ENCODE results near the gene ACR. TPM values are rescaled to one million over a fixed set of nuclear protein-coding genes. Genes with fewer than 3 reads are reported as not detected.

ACR gene
- total and polyA plus RNA-seq, 2 of the 4 experiments (the other 2 are of a cell fraction), result not detected

GRCh38 chr22:50730941-50731661 is 6.9 kb upstream of the ACR start:
- DNase-seq, result no peak
- Histone ChIP-seq H2BK120ac (ENCODE audit: low read depth, low read length) (no peak overlapping the region), H3K4me3 (ENCODE audit: insufficient read depth, low read depth, low read length) (no peak overlapping the region), H3K4ac (ENCODE audit: low read depth, low read length) (no peak overlapping the region), H2BK20ac (ENCODE audit: low read depth, low read length) (no peak overlapping the region), H2BK5ac (ENCODE audit: low read depth, low read length, poor library complexity, severe bottlenecking) (no peak overlapping the region), H2AK5ac (ENCODE audit: low read depth, low read length) (no peak overlapping the region), H3K36me3 (ENCODE audit: control insufficient read depth, insufficient read depth, low read length) (0 out of 2 replicates have a peak, but pooled peaks cover 3% of the 10 kb centered on the region), H3K9ac (ENCODE audit: low read depth, low read length) (no peak overlapping the region), H4K8ac (ENCODE audit: low read depth in 2 of 2, low read length in 2 of 2) (no peak overlapping the region), H3K79me1 (ENCODE audit: low read depth in 1 of 2, low read length in 2 of 2) (no peaks in the 10 kb centered on the region), H3K4me1 (ENCODE audit: control insufficient read depth, insufficient read depth, low read length) (peaks cover 7% of the 10 kb centered on the region), H3K18ac (ENCODE audit: low read depth, low read length) (no peak overlapping the region), H3K9me3 (ENCODE audit: control insufficient read depth, insufficient read depth, low read length) (no peaks in the 10 kb centered on the region), H3K4me2 (ENCODE audit: low read depth, low read length) (no peak overlapping the region), H3K56ac (ENCODE audit: extremely low read depth, insufficient read depth, low read length) (no peak overlapping the region), H3K9me1 (ENCODE audit: insufficient read depth, low read length) (no peaks in the 10 kb centered on the region), H3K23ac (ENCODE audit: low read depth, low read length) (no peak overlapping the region), H4K20me1 (ENCODE audit: insufficient read depth, low read length) (peaks cover 8% of the 10 kb centered on the region), H4K91ac (ENCODE audit: insufficient read depth, low read depth, low read length) (no peak overlapping the region), H4K5ac (ENCODE audit: low read depth, low read length) (no peak overlapping the region), H2BK15ac (ENCODE audit: low read depth, low read length) (no peak overlapping the region), H3K14ac (replicated peaks; ENCODE audit: low read depth, low read length) (no peak overlapping the region), H2AK9ac (replicated peaks; ENCODE audit: low read depth, low read length, poor library complexity) (no peak overlapping the region), H2AFZ (replicated peaks; ENCODE audit: low read length, poor library complexity) (no peak overlapping the region), H3K27me3 (ENCODE audit: control insufficient read depth, insufficient read depth, low read length) (peaks cover under 1% of the 10 kb centered on the region; the same call in 1 of the 2 replicates), H3K27ac (ENCODE audit: insufficient read depth, low read length) (no peak overlapping the region)
- no TSS peak for BruUV-seq (replicated peaks)
- dilution Hi-C loops (cut with HindIII; ENCODE audit: low sequenced_read_pairs, unreplicated experiment) (no loop called here), intact Hi-C loops (cut with micrococcal nuclease) (no loop called here), in situ Hi-C loops (cut with MboI; ENCODE audit: low sequenced_read_pairs) (no loop called here)
- ChIA-PET CTCF (no interaction called here), POLR2A (ENCODE audit: unreplicated experiment) (no interaction called here)
- no peak for ATAC-seq (ENCODE audit: low read depth)
- WGBS, 2 experiments (ENCODE audit: extremely low coverage in 2 of 2, insufficient read length in 1 of 2), result 32% methylated on average over 48 of the region's 76 CpGs; no CpG with 5 or more reads in 1 of the 2 experiments
- TF ChIP-seq RCOR1 (IDR thresholded peaks at IDR 0.05; ENCODE audit: insufficient replicate concordance, low read length), result no peak
- no peak for TF ChIP-seq ELK1 (IDR thresholded peaks at IDR 0.05; ENCODE audit: borderline replicate concordance, low read depth, low read length)
- no peak for TF ChIP-seq SMC3 (IDR thresholded peaks at IDR 0.05; ENCODE audit: low read depth, low read length)
- no peak for TF ChIP-seq RAD21 (IDR thresholded peaks at IDR 0.05; ENCODE audit: low read length)
- TF ChIP-seq CTCF (conservative IDR thresholded peaks at IDR 0.05; ENCODE audit: low read depth, low read length), result no peak
- no peak for TF ChIP-seq NFE2L2 (IDR thresholded peaks at IDR 0.05; ENCODE audit: low read depth, low read length)
- no peak for TF ChIP-seq CEBPB (IDR thresholded peaks at IDR 0.05; ENCODE audit: low read depth, low read length)
- TF ChIP-seq FOS (IDR thresholded peaks at IDR 0.05; ENCODE audit: low read depth, low read length), result no peak
- TF ChIP-seq MXI1 (IDR thresholded peaks at IDR 0.05; ENCODE audit: borderline replicate concordance, low read depth, low read length), result no peak
- no peak for TF ChIP-seq CHD1 (IDR thresholded peaks at IDR 0.05; ENCODE audit: low read depth, low read length)
- TF ChIP-seq RFX5 (IDR thresholded peaks at IDR 0.05; ENCODE audit: low read depth, low read length), result no peak
- no peak for TF ChIP-seq MAFK (IDR thresholded peaks at IDR 0.05; ENCODE audit: low read depth, low read length)
- no peak for TF ChIP-seq USF2 (IDR thresholded peaks at IDR 0.05; ENCODE audit: low read depth, low read length)
- TF ChIP-seq MAZ (IDR thresholded peaks at IDR 0.05; ENCODE audit: borderline replicate concordance, low read depth, low read length), result no peak
- no peak for TF ChIP-seq POLR2A (IDR thresholded peaks at IDR 0.05; ENCODE audit: low read depth, low read length)
- TF ChIP-seq BHLHE40 (IDR thresholded peaks at IDR 0.05; ENCODE audit: low read depth, low read length), result no peak

Data from IMR-90 (cell line).